ENCODE results near the gene FOXD2.
"Not testable (repeated sequence)": the region's sequence is repeated elsewhere in the genome, so short reads cannot be mapped to it uniquely, and the experiment has no call there.

Gene FOXD2

GRCh38 chr1:47450606-47451005, 12.8 kb downstream of the FOXD2 start:
- Histone ChIP-seq H3K9me3 (ENCODE audit: severe bottlenecking) (no peaks in the 10 kb centered on the region), H3K27me3 (ENCODE audit: insufficient read depth, poor library complexity, severe bottlenecking) (peaks cover 48% of the 10 kb centered on the region), H3K36me3 (ENCODE audit: low read depth) (no peaks in the 10 kb centered on the region), H3K4me3 (ENCODE audit: severe bottlenecking) (no peak overlapping the region), H3K4me1 (ENCODE audit: insufficient read depth, poor library complexity, severe bottlenecking) (no peaks in the 10 kb centered on the region), H3K27ac (ENCODE audit: poor library complexity, severe bottlenecking) (no peak overlapping the region)
- DNase-seq (ENCODE audit: low spot score) (no peak), ATAC-seq (ENCODE audit: low read depth) (no peak)
- TF ChIP-seq, protein P1, sequence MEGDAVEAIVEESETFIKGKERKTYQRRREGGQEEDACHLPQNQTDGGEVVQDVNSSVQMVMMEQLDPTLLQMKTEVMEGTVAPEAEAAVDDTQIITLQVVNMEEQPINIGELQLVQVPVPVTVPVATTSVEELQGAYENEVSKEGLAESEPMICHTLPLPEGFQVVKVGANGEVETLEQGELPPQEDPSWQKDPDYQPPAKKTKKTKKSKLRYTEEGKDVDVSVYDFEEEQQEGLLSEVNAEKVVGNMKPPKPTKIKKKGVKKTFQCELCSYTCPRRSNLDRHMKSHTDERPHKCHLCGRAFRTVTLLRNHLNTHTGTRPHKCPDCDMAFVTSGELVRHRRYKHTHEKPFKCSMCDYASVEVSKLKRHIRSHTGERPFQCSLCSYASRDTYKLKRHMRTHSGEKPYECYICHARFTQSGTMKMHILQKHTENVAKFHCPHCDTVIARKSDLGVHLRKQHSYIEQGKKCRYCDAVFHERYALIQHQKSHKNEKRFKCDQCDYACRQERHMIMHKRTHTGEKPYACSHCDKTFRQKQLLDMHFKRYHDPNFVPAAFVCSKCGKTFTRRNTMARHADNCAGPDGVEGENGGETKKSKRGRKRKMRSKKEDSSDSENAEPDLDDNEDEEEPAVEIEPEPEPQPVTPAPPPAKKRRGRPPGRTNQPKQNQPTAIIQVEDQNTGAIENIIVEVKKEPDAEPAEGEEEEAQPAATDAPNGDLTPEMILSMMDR (IDR thresholded peaks at IDR 0.05; ENCODE audit: poor library complexity, severe bottlenecking), result no peak

DNA sequence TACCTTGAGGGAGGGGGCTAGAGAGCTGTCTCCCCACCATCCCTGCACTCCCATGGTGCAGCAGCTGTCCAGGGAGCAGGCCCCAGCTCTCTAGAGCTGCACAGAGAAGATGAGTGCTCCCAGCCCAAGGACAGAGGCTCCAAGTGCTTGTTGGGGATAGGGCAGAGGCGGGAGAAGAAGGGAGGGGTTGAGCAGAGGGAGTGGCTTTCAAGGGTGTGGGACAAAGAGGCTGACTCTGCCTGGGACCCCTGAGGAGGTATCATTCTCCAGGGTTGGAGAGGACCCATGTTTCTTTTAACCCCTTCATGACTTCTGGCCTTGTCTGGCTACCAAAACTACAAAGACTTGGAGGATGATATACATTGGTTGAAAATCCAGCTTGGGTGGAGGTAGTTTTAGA, 14.6 kb downstream of the FOXD2 start:
- Histone ChIP-seq H3K4me1 (ENCODE audit: insufficient read depth, poor library complexity, severe bottlenecking) (no peaks in the 10 kb centered on the region), H3K27ac (ENCODE audit: poor library complexity, severe bottlenecking) (no peak overlapping the region), H3K9me3 (ENCODE audit: severe bottlenecking) (no peaks in the 10 kb centered on the region), H3K27me3 (ENCODE audit: insufficient read depth, poor library complexity, severe bottlenecking) (peaks cover 30% of the 10 kb centered on the region), H3K36me3 (ENCODE audit: low read depth) (no peaks in the 10 kb centered on the region), H3K4me3 (ENCODE audit: severe bottlenecking) (no peak overlapping the region)
- ATAC-seq (ENCODE audit: low read depth) (no peak), DNase-seq (ENCODE audit: low spot score) (no peak)
- TF ChIP-seq, protein P1 (IDR thresholded peaks at IDR 0.05; ENCODE audit: poor library complexity, severe bottlenecking), result no peak

- not testable (repeated sequence) for ATAC-seq (ENCODE audit: low read depth); H3K4me1 ChIP-seq (ENCODE audit: insufficient read depth, poor library complexity, severe bottlenecking); H3K36me3 ChIP-seq (ENCODE audit: low read depth); H3K4me3 ChIP-seq (ENCODE audit: severe bottlenecking); DNase-seq (ENCODE audit: low spot score); H3K9me3 ChIP-seq (ENCODE audit: severe bottlenecking); H3K27ac ChIP-seq (ENCODE audit: poor library complexity, severe bottlenecking)
- peaks cover 15% of the 10 kb centered on the region for H3K27me3 ChIP-seq (ENCODE audit: insufficient read depth, poor library complexity, severe bottlenecking)
Observed at GRCh38 chr1:47453910-47454309, 16.1 kb downstream of the FOXD2 start.

- Histone ChIP-seq H3K27ac (ENCODE audit: poor library complexity, severe bottlenecking) (no peak overlapping the region), H3K27me3 (ENCODE audit: insufficient read depth, poor library complexity, severe bottlenecking) (peaks cover 16% of the 10 kb centered on the region), H3K4me3 (ENCODE audit: severe bottlenecking) (no peak overlapping the region), H3K36me3 (ENCODE audit: low read depth) (no peaks in the 10 kb centered on the region), H3K9me3 (ENCODE audit: severe bottlenecking) (no peaks in the 10 kb centered on the region), H3K4me1 (ENCODE audit: insufficient read depth, poor library complexity, severe bottlenecking) (no peaks in the 10 kb centered on the region)
- TF ChIP-seq, protein P1 (IDR thresholded peaks at IDR 0.05; ENCODE audit: poor library complexity, severe bottlenecking), result no peak
- ATAC-seq (ENCODE audit: low read depth) (no peak), DNase-seq (ENCODE audit: low spot score) (no peak)
Observed at GRCh38 chr1:47456250-47456649, 18.4 kb downstream of the FOXD2 start.

DNA sequence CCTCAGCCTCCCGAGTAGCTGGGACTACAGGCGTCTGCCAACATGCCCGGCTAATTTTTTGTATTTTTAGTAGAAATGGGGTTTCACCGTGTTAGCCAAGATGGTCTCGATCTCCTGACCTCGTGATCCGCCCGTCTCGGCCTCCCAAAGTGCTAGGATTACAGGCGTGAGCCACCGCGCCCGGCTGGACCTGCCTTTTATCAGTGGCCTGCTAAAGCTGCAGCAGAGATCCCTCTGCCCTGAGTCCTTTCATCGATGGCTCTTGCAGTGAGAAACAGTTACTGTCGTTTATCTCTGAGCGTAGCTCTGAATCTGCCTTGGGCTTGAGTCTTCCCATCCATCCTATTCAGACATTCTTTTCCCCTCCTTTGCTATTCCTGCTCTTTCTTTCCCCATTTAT, 19.7 kb downstream of the FOXD2 start:
- not testable (repeated sequence) for H3K4me3 ChIP-seq (ENCODE audit: severe bottlenecking); ATAC-seq (ENCODE audit: low read depth); H3K9me3 ChIP-seq (ENCODE audit: severe bottlenecking); DNase-seq (ENCODE audit: low spot score); H3K4me1 ChIP-seq (ENCODE audit: insufficient read depth, poor library complexity, severe bottlenecking); H3K36me3 ChIP-seq (ENCODE audit: low read depth); H3K27ac ChIP-seq (ENCODE audit: poor library complexity, severe bottlenecking)
- H3K27me3 ChIP-seq (ENCODE audit: insufficient read depth, poor library complexity, severe bottlenecking), result peaks cover 20% of the 10 kb centered on the region

GRCh38 chr1:47459253-47459788, 21.5 kb downstream of the FOXD2 start:
- Histone ChIP-seq H3K36me3 (ENCODE audit: low read depth) (no peaks in the 10 kb centered on the region), H3K27ac (ENCODE audit: poor library complexity, severe bottlenecking) (no peak overlapping the region), H3K9me3 (ENCODE audit: severe bottlenecking) (no peaks in the 10 kb centered on the region), H3K4me1 (ENCODE audit: insufficient read depth, poor library complexity, severe bottlenecking) (no peaks in the 10 kb centered on the region), H3K4me3 (ENCODE audit: severe bottlenecking) (no peak overlapping the region), H3K27me3 (ENCODE audit: insufficient read depth, poor library complexity, severe bottlenecking) (peaks cover 20% of the 10 kb centered on the region)
- DNase-seq (ENCODE audit: low spot score) (no peak), ATAC-seq (ENCODE audit: low read depth) (no peak)
- TF ChIP-seq, protein P1 (IDR thresholded peaks at IDR 0.05; ENCODE audit: poor library complexity, severe bottlenecking), result no peak
